CD14-positive monocyte (primary cell): ENCODE results near the gene LGALSL. TPM values are rescaled to one million over a fixed set of nuclear protein-coding genes. Genes with fewer than 3 reads are reported as not detected.

Experiments used
- DNase-seq, 3 donors: peaks; one replicate each; pipeline ENCODE4 v3.0.0-alpha.2; 2011 to 2022
- H2AFZ ChIP-seq: 2 replicates; pipeline ENCODE4 v1.6.0; 2012; ENCODE audit warnings: mild to moderate bottlenecking, low read depth, low read length, inconsistent platforms; ENCODE audit not compliant: insufficient read depth, poor library complexity, severe bottlenecking
- H3K27ac ChIP-seq, 2 donors: 1 replicate in 1 of 2; 2 replicates in 1 of 2; pipeline ENCODE4 v1.5.1; 2012 to 2013; ENCODE audit warnings: low read length in 2 of 2, control low read depth in 1 of 2, inconsistent platforms in 1 of 2, low read depth in 1 of 2, mild to moderate bottlenecking in 1 of 2
- H3K27me3 ChIP-seq, 2 donors: one replicate each; pipeline versions ENCODE4 v1.6.0 to v1.6.1; 2011 to 2013; ENCODE audit warnings: low read length in 2 of 2; ENCODE audit not compliant: control insufficient read depth in 2 of 2, insufficient read depth in 2 of 2
- H3K36me3 ChIP-seq, 2 donors: replicated peaks in 1 of 2; 1 replicate in 1 of 2; 2 replicates in 1 of 2; pipeline versions ENCODE4 v1.5.1 to v1.6.1; 2012 to 2013; ENCODE audit warnings: low read length in 2 of 2, control low read depth in 1 of 2, inconsistent platforms in 1 of 2, mild to moderate bottlenecking in 1 of 2; ENCODE audit not compliant: insufficient read depth in 2 of 2, control insufficient read depth in 1 of 2
- H3K4me1 ChIP-seq, 2 donors: 1 replicate in 1 of 2; 2 replicates in 1 of 2; pipeline versions ENCODE4 v1.5.1 to v1.6.1; 2012 to 2013; ENCODE audit warnings: low read length in 2 of 2, control low read depth in 1 of 2, inconsistent platforms in 1 of 2, mild to moderate bottlenecking in 1 of 2, moderate library complexity in 1 of 2; ENCODE audit not compliant: insufficient read depth in 2 of 2, control insufficient read depth in 1 of 2
- H3K4me2 ChIP-seq: replicated peaks from 2 replicates; pipeline ENCODE3; 2012; ENCODE audit warnings: low read length, moderate library complexity, mild to moderate bottlenecking; ENCODE audit not compliant: poor library complexity, severe bottlenecking; ENCODE audit errors: extremely low read depth
- H3K4me3 ChIP-seq, 3 experiments: fragments of 200-600 bp in 1 of 3; sonication (generic) in 1 of 3; replicated peaks in 1 of 3; 1 replicate in 2 of 3; 2 replicates in 1 of 3; pipeline ENCODE4 v1.5.1; 2011 to 2013; ENCODE audit warnings: low read length in 3 of 3, mild to moderate bottlenecking in 3 of 3, control low read depth in 2 of 3, low read depth in 2 of 3, inconsistent platforms in 1 of 3, moderate library complexity in 1 of 3
- H3K79me2 ChIP-seq: 2 replicates; pipeline ENCODE4 v1.6.0; 2012; ENCODE audit warnings: mild to moderate bottlenecking, control low read depth, inconsistent platforms, low read length, moderate library complexity; ENCODE audit not compliant: insufficient read depth
- H3K9ac ChIP-seq: 2 replicates; pipeline ENCODE4 v1.6.0; 2017; ENCODE audit warnings: low read length, mild to moderate bottlenecking; ENCODE audit not compliant: insufficient read depth, poor library complexity, severe bottlenecking
- H3K9me3 ChIP-seq, 2 donors: replicated peaks in 1 of 2; 1 replicate in 1 of 2; 2 replicates in 1 of 2; pipeline versions ENCODE4 v1.5.1 to v1.6.1; 2012 to 2013; ENCODE audit warnings: low read length in 2 of 2, control low read depth in 1 of 2; ENCODE audit not compliant: control insufficient read depth in 1 of 2, insufficient read depth in 1 of 2
- H4K20me1 ChIP-seq: 2 replicates; pipeline ENCODE4 v1.6.0; 2012; ENCODE audit warnings: mild to moderate bottlenecking, low read length, control low read depth, moderate library complexity; ENCODE audit not compliant: insufficient read depth
- H3K27ac Mint-ChIP-seq, 7 donors: one replicate each; pipeline ENCODE4 v1.8.0; 2020; ENCODE audit warnings: mild to moderate bottlenecking in 7 of 7, mixed read lengths in 7 of 7, moderate library complexity in 6 of 7, inconsistent platforms in 2 of 7
- H3K27me3 Mint-ChIP-seq, 3 donors: one replicate each; pipeline ENCODE4 v1.8.0; 2021 to 2022; ENCODE audit warnings: low read depth in 3 of 3, mild to moderate bottlenecking in 3 of 3, mixed read lengths in 3 of 3, moderate library complexity in 3 of 3, inconsistent platforms in 1 of 3
- H3K36me3 Mint-ChIP-seq, 2 donors: one replicate each; pipeline ENCODE4 v1.8.0; 2020; ENCODE audit warnings: mixed read lengths in 2 of 2, inconsistent platforms in 1 of 2, mild to moderate bottlenecking in 1 of 2
- H3K4me1 Mint-ChIP-seq: one replicate; pipeline ENCODE4 v1.8.0; 2020; ENCODE audit warnings: mild to moderate bottlenecking, mixed read lengths
- H3K4me3 Mint-ChIP-seq, 2 donors: one replicate each; pipeline ENCODE4 v1.8.0; 2020; ENCODE audit warnings: mild to moderate bottlenecking in 2 of 2, mixed read lengths in 2 of 2, moderate library complexity in 1 of 2
- H3K9me3 Mint-ChIP-seq, 7 donors: one replicate each; pipeline ENCODE4 v1.8.0; 2020 to 2022; ENCODE audit warnings: mixed read lengths in 7 of 7, mild to moderate bottlenecking in 6 of 7, moderate library complexity in 6 of 7, inconsistent platforms in 2 of 7
- CTCF ChIP-seq: fragments of 200-600 bp; IDR thresholded peaks from one replicate; pipeline ENCODE4 v1.8.0; 2022; ENCODE audit warnings: antibody characterized with exemption, mild to moderate bottlenecking
- WGBS: methylation state at CpG from one replicate; pipeline ENCODE4 v1.1.5; 2013; ENCODE audit warnings: missing lambda C conversion rate; ENCODE audit not compliant: insufficient coverage; 5-methylcytosine and 5-hydroxymethylcytosine counted together
- intact Hi-C, 2 donors: fragments of 100-400 bp; cut with micrococcal nuclease; formaldehyde crosslinking; loops; one replicate each; pipeline versions ENCODE4 v1.15.0 to v1.15.1; 2023
- polyA plus RNA-seq, 3 donors: library from polyadenylated mRNA; depleted of rRNA in 1 of 3; unstranded in 2 of 3; stranded (reverse) in 1 of 3; fragments of 300-500 nt in 2 of 3; fragments of >200 nt in 1 of 3; fragmentation: Illumina TruSeq in 2 of 3; gene quantifications; 1 replicate in 2 of 3; 2 replicates in 1 of 3; pipeline ENCODE4 v1.2.3, GENCODE V29; 2012 to 2021

LGALSL gene
- polyA plus RNA-seq, 3 donors, result 0.04 to 0.30 (median 0.22) TPM

GRCh38 chr2:64498438-64498837 lies 44.5 kb downstream of the LGALSL start:
- Histone ChIP-seq H3K4me1 (no peaks in the 10 kb centered on the region), H3K79me2 (no peaks in the 10 kb centered on the region), H4K20me1 (no peaks in the 10 kb centered on the region), H2AFZ (no peak overlapping the region), H3K27me3 (peaks cover 0 to 8% of the 10 kb centered on the region in 2 donors), H3K36me3 (no peaks in the 10 kb centered on the region), H3K4me2 (no peak overlapping the region), H3K9me3 (no peaks in the 10 kb centered on the region), H3K9ac (no peak overlapping the region), H3K4me3 (no peak overlapping the region), H3K27ac (no peak overlapping the region)
- WGBS, result 100% methylated on average over 1 of the region's 1 CpG
- no peak overlapping the region for H3K4me3 Mint-ChIP-seq
- peaks cover 3 to 7% (median 6%) of the 10 kb centered on the region in 3 donors for H3K27me3 Mint-ChIP-seq
- TF ChIP-seq CTCF, result no peak
- peaks cover 6% of the 10 kb centered on the region for H3K4me1 Mint-ChIP-seq
- H3K36me3 Mint-ChIP-seq, result no peaks in the 10 kb centered on the region
- intact Hi-C loops, result no loop called here
- H3K27ac Mint-ChIP-seq, result no peak overlapping the region
- H3K9me3 Mint-ChIP-seq, result peaks cover 0 to 2% (median 0%) of the 10 kb centered on the region in 7 donors
- no peak for DNase-seq

- Histone ChIP-seq H3K4me2 (no peak overlapping the region), H3K4me1 (peaks cover 9 to 11% of the 10 kb centered on the region in 2 donors), H3K9ac (no peak overlapping the region), H3K4me3 (no peak overlapping the region), H3K79me2 (no peaks in the 10 kb centered on the region), H2AFZ (no peak overlapping the region), H3K9me3 (no peaks in the 10 kb centered on the region), H3K27me3 (peaks cover 0 to 8% of the 10 kb centered on the region in 2 donors), H3K27ac (no peak overlapping the region), H4K20me1 (no peaks in the 10 kb centered on the region), H3K36me3 (no peaks in the 10 kb centered on the region)
- Mint-ChIP-seq H3K27ac (no peak overlapping the region), H3K4me1 (peaks cover 16% of the 10 kb centered on the region), H3K9me3 (peaks cover 0 to 2% (median 0%) of the 10 kb centered on the region in 7 donors), H3K27me3 (peaks cover 3 to 7% (median 6%) of the 10 kb centered on the region in 3 donors), H3K36me3 (no peaks in the 10 kb centered on the region), H3K4me3 (no peak overlapping the region)
- WGBS, result 87% methylated on average over 5 of the region's 5 CpGs
- TF ChIP-seq CTCF, result no peak
- no peak for DNase-seq
- intact Hi-C loops, result no loop called here
Measured at GRCh38 chr2:64500549-64500948, 46.6 kb downstream of the LGALSL start.
